ENCODE data around the gene MYBPH. TPM values are rescaled to one million over a fixed set of nuclear protein-coding genes. Genes with fewer than 3 reads are reported as not detected.

MYBPH gene
- total and polyA plus RNA-seq, 10 of the 15 experiments (the other 5 are each of a cell fraction or from before 2014, with no cell fraction given), result 0.06 to 0.10 TPM; not detected in 8

- TF ChIP-seq ZNF384 (IDR thresholded peaks at IDR 0.05; ENCODE audit: borderline replicate concordance, low read depth, low read length) (no peak), CBX5 (IDR thresholded peaks at IDR 0.05; ENCODE audit: low read depth) (no peak), SMAD1 (IDR thresholded peaks at IDR 0.05; ENCODE audit: low read depth, partially characterized antibody) (no peak), ZNF207 (IDR thresholded peaks at IDR 0.05; ENCODE audit: borderline replicate concordance) (no peak), NFYB (IDR thresholded peaks at IDR 0.05; ENCODE audit: insufficient read depth, low read depth, low read length) (no peak)
Measured at GRCh38 chr1:203207751-203208150, 32.1 kb upstream of the MYBPH start (continued).

- Histone ChIP-seq H3K4me2 (ENCODE audit: control insufficient read depth, insufficient read depth) (no peak overlapping the region), H3K79me2 (ENCODE audit: control insufficient read depth, insufficient read depth, low read length) (no peaks in the 10 kb centered on the region), H3K4me1 (ENCODE audit: control insufficient read depth, insufficient read depth, low read length) (no peaks in the 10 kb centered on the region), H3K4me3 (no peak overlapping the region), H3K27ac (ENCODE audit: control insufficient read depth, insufficient read depth) (no peak overlapping the region), H3K9ac (ENCODE audit: control insufficient read depth, insufficient read depth, low read length) (no peak overlapping the region), H3K9me3 (replicated peaks; ENCODE audit: control insufficient read depth, insufficient read depth, low read length) (no peaks in the 10 kb centered on the region), H3K36me3 (ENCODE audit: control insufficient read depth in 2 of 2, insufficient read depth in 2 of 2, low read length in 1 of 2) (no peaks in the 10 kb centered on the region), H4K20me1 (ENCODE audit: control insufficient read depth, insufficient read depth) (no peaks in the 10 kb centered on the region; the same call in 1 of the 2 replicates), H3K27me3 (replicated peaks in 1 of 2; ENCODE audit: control insufficient read depth in 2 of 2, insufficient read depth in 2 of 2, low read length in 1 of 2) (no peaks in the 10 kb centered on the region; a peak in 3 of 4 replicates), H2AFZ (ENCODE audit: control insufficient read depth, low read depth, low read length) (no peak overlapping the region)
- intact Hi-C loops (cut with micrococcal nuclease; ENCODE audit: unreplicated experiment), result no loop called here
- no peak for ATAC-seq
- no peak for FAIRE-seq
- no TSS peak for BruUV-seq (replicated peaks)
- 60% methylated on average over 5 of the region's 5 CpGs for WGBS (ENCODE audit: insufficient coverage, insufficient replicate concordance, low lambda C conversion rate, missing lambda C conversion rate)
- ChIA-PET POLR2A (no interaction called here), SMC1A (ENCODE audit: uncharacterized antibody, unreplicated experiment) (no interaction called here), RAD21 (ENCODE audit: unreplicated experiment) (interaction anchor here (1.3 kb wide), 1 partner anchor 40 kb away, joined by 6 read pairs; no protein-coding TSS in a partner anchor), CTCF (interaction anchor here (1.2 to 3.1 kb wide), 5 partner anchors 10 to 167 kb away, joined by 3 to 21 read pairs (median 5); no protein-coding TSS in a partner anchor)
- in situ Hi-C loops (cut with MboI), result no loop called here
- DNase-seq (ENCODE audit: low read depth, low spot score), result no peak
- TF ChIP-seq PBX3 (IDR thresholded peaks at IDR 0.05; ENCODE audit: insufficient replicate concordance, low read depth, low read length), result no peak
- no peak for TF ChIP-seq ZNF207 (IDR thresholded peaks at IDR 0.05; ENCODE audit: borderline replicate concordance)
- TF ChIP-seq CHD2 (IDR thresholded peaks at IDR 0.05; ENCODE audit: borderline replicate concordance, low read depth, low read length), result no peak
- TF ChIP-seq RUNX3 (IDR thresholded peaks at IDR 0.05; ENCODE audit: low read length), result no peak
- no peak for TF ChIP-seq ZNF384 (IDR thresholded peaks at IDR 0.05; ENCODE audit: borderline replicate concordance, low read depth, low read length)
- no peak for TF ChIP-seq POLR2AphosphoS5 (IDR thresholded peaks at IDR 0.05; ENCODE audit: low read length)
- no peak for TF ChIP-seq KDM1A (IDR thresholded peaks at IDR 0.05; ENCODE audit: borderline replicate concordance)
- TF ChIP-seq NBN (IDR thresholded peaks at IDR 0.05), result no peak
- TF ChIP-seq NFXL1 (IDR thresholded peaks at IDR 0.05; ENCODE audit: borderline replicate concordance), result no peak
- no peak for TF ChIP-seq BCL11A (IDR thresholded peaks at IDR 0.05; ENCODE audit: low read depth, low read length)
- no peak for TF ChIP-seq ESRRA (IDR thresholded peaks at IDR 0.05; ENCODE audit: low read length)
- TF ChIP-seq USF2 (IDR thresholded peaks at IDR 0.05; ENCODE audit: borderline replicate concordance, low read depth, low read length), result no peak
- TF ChIP-seq ELK1 (IDR thresholded peaks at IDR 0.05; ENCODE audit: low read depth, low read length), result no peak
- no peak for TF ChIP-seq TCF7 (IDR thresholded peaks at IDR 0.05; ENCODE audit: borderline replicate concordance)
- TF ChIP-seq LARP7 (IDR thresholded peaks at IDR 0.05), result no peak
- TF ChIP-seq MXI1 (IDR thresholded peaks at IDR 0.05; ENCODE audit: low read depth, low read length), result no peak
- no peak for TF ChIP-seq BMI1 (IDR thresholded peaks at IDR 0.05; ENCODE audit: borderline replicate concordance)
Measured at GRCh38 chr1:203206129-203206687, 30.6 kb upstream of the MYBPH start.
